ENCODE results near the gene POLR2J. TPM values are rescaled to one million over a fixed set of nuclear protein-coding genes. Genes with fewer than 3 reads are reported as not detected.
"Not testable (repeated sequence)": the region's sequence is repeated elsewhere in the genome, so short reads cannot be mapped to it uniquely, and the experiment has no call there.

The POLR2J gene
- total RNA-seq, 1 experiment from 2014 or later, result 42.0 TPM

GRCh38 chr7:102466097-102466496 lies 12.6 kb downstream of the POLR2J start:
- no peak for DNase-seq (ENCODE audit: low spot score)

DNA sequence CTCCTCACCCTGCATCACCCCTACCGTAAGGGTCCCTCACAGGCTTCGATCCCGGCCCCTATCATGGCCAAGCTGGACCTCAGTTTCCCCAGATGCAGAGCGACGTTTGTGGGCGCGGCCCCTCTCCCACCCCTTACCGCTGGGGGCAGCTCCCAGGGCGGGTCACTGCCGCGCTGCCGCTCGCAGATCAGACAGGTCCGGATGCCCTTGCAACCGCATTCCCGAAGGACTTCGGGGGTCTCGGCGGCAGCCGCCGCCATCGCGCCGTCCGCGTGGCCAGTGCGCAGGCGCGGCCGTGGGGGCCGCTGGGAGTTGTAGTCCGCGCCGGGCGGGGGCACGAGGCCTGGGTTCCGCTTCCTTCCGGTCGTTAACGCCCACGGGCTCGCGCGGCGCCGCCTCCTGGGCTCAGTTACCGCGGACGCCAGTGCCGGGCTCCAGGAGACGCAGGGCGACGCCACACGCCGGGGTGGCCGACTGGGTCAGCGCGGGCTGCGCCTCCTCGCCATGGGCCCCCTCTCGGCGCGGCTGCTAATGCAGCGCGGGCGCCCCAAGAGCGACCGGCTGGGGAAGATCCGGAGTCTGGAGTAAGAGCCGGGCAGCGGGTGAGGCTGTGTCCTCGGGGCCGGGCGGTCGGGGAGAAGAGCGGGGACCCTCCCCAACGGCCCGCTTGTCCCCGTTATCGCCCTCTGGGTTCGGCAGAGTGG lies 14.0 kb downstream of the POLR2J start, which contains the start of the genes ALKBH4 and LRWD1:
Gene ALKBH4 (minus strand): TSS at position 287 of the 704 bp plus-strand sequence. CDS start 27 bp downstream, at position 260.
Gene LRWD1 (plus strand): TSS at position 408 of the 704 bp plus-strand sequence. CDS start 97 bp downstream, at position 505.
- peak; percentile 89 for DNase-seq (ENCODE audit: low spot score)

GRCh38 chr7:102463841-102464576 lies 14.7 kb downstream of the POLR2J start:
- DNase-seq (ENCODE audit: low spot score), result no peak

DNA sequence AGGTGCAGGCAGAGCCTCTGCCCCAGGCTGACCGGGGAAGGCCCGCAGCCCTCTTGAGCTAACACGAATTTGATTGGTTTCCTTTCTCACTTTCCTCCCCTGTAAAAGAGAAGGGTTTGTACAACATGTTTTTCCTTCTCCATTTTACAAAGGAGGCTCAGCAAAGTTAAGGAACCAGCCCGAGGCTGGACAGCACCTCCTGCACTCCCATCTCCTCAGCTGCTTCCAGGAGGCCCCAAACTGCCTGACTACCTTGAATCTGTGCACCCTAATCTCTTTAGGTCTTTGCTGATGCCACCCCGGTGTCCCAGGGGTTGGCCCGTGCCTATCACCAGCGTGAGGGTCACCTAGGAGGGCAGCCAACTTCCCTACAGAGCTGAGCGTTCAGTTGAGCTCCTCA lies 18.3 kb downstream of the POLR2J start:
- no peak for DNase-seq (ENCODE audit: low spot score)

- no peak for DNase-seq (ENCODE audit: low spot score)
Measured at GRCh38 chr7:102459221-102459844, 19.4 kb downstream of the POLR2J start.

DNA sequence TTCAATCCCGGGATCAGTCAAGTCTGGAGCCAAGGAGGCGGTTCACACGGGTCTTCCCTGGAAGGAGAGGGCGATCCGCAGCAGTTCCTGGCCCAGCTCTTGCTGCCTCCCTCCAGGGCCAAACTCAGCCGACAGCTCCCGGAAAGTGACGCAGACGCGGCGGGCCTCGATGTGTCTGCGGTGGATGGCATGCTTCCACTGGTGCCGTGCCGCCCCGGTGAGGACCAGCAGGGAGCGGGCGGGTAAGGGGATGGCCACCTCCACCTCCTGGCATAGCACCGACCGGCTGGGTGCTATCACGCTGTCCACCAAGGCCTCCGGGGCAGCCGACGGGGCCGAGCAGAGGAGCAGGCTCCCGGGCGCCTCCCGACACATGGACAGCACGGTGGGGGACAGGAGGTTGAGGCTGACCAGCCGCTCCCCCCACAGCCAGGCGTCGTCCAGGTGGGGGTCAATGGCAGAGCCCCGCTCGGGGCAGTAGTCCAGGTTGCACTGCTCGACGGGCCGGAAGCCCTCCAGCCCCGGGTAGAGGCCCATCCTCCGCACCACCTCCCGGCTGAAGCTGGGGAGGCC lies 21.3 kb downstream of the POLR2J start:
- DNase-seq (ENCODE audit: low spot score), result no peak

DNA sequence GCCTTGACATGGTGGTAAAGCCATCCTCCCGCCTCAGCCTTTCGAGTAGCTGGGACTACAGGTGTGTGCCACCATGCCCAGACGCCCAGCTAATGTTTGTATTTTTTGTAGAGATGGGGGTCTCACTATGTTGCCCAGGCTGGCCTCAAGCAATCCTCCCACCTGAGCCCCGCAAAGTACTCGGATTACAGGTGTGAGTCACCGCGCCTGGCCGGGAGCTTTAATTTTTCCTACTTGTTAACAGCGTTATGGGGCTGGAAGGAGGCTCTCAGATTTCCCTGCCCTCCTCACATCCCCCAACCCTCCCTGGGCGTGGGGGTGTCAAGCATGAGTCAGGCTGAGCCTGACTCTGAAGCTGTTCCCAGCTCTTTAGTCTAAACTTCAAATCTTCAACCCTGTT lies 22.4 kb downstream of the POLR2J start:
- peak; percentile 48 for DNase-seq (ENCODE audit: low spot score)

GRCh38 chr7:102455596-102455995 lies 23.1 kb downstream of the POLR2J start:
- no peak for DNase-seq (ENCODE audit: low spot score)

DNA sequence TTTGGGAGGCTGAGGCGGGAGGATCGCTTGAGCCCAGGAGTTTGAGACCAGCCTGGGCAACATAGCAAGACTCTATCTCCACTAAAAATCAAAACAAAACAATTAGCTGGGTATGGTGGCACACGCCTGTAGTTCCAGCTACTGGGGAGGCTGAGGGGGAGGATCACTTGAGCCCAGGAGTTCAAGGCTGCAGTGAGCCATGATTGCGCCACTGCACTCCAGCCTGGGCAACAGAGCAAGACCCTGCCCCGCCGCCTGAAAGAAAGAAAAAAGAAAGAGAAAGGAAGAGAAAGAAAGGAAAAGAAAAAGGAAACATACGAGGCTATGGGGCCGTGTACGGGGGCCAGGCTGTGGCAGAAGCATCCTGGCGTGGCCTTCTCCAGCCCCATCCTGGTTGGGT lies 23.8 kb downstream of the POLR2J start:
- DNase-seq (ENCODE audit: low spot score), result not testable (repeated sequence)

- no peak for DNase-seq (ENCODE audit: low spot score)
Measured at GRCh38 chr7:102454468-102454867, 24.3 kb downstream of the POLR2J start.

- no peak for DNase-seq (ENCODE audit: low spot score)
Measured at GRCh38 chr7:102453319-102453718, 25.4 kb downstream of the POLR2J start.

- no peak for DNase-seq (ENCODE audit: low spot score)
Measured at GRCh38 chr7:102452451-102452850, 26.3 kb downstream of the POLR2J start.

GRCh38 chr7:102451371-102452054 lies 27.2 kb downstream of the POLR2J start:
- DNase-seq (ENCODE audit: low spot score), result no peak

GRCh38 chr7:102450242-102450641 lies 28.5 kb downstream of the POLR2J start:
- no peak for DNase-seq (ENCODE audit: low spot score)

- DNase-seq (ENCODE audit: low spot score), result no peak
Measured at GRCh38 chr7:102449136-102449535, 29.6 kb downstream of the POLR2J start.

- DNase-seq (ENCODE audit: low spot score), result no peak
Measured at GRCh38 chr7:102447311-102447710, 31.4 kb downstream of the POLR2J start.

DNA sequence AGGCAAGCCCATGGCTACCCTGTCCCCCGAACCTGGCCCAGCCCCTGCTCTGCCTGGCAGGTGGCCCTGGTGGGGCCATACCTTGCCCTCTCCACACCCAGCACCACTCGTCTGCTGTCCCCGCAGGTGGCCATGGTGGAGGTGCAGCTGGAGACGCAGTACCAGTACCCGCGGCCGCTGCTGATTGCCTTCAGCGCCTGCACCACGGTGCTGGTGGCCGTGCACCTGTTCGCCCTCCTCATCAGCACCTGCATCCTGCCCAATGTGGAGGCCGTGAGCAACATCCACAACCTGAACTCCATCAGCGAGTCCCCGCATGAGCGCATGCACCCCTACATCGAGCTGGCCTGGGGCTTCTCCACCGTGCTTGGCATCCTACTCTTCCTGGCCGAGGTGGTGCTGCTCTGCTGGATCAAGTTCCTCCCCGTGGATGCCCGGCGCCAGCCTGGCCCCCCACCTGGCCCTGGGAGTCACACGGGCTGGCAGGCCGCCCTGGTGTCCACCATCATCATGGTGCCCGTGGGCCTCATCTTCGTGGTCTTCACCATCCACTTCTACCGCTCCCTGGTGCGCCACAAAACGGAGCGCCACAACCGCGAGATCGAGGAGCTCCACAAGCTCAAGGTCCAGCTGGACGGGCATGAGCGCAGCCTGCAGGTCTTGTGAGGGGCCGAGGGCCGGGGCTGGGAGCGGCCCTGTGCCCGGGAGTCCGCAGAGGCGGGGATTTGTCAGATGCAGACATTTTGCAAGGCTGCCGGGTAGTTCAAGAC lies 32.1 kb downstream of the POLR2J start:
- DNase-seq (ENCODE audit: low spot score), result no peak

GRCh38 chr7:102445674-102446071 lies 33.0 kb downstream of the POLR2J start:
- DNase-seq (ENCODE audit: low spot score), result no peak

GRCh38 chr7:102444961-102445673 lies 33.6 kb downstream of the POLR2J start:
- no peak for DNase-seq (ENCODE audit: low spot score)
